Upper lobe of right lung (tissue), 1 donor: ENCODE measurements around the gene SLC66A2. TPM values are rescaled to one million over a fixed set of nuclear protein-coding genes. Genes with fewer than 3 reads are reported as not detected.

Source experiments
- ATAC-seq: fragments of 200-7000 bp; cut with Tn5 transposase; one replicate; pipeline ENCODE4 v1.9.1; 2020; ENCODE audit warnings: mild to moderate bottlenecking, moderate library complexity
- DNase-seq: peaks from one replicate; pipeline ENCODE4 v3.0.0-alpha.2; 2020
- H3K27ac ChIP-seq: fragments of 200-600 bp; one replicate; pipeline ENCODE4 v1.8.0; 2022
- H3K27me3 ChIP-seq: fragments of 200-600 bp; one replicate; pipeline ENCODE4 v1.8.0; 2022; ENCODE audit warnings: mild to moderate bottlenecking
- H3K36me3 ChIP-seq: fragments of 200-600 bp; one replicate; pipeline ENCODE4 v1.8.0; 2022
- H3K4me1 ChIP-seq: fragments of 200-600 bp; one replicate; pipeline ENCODE4 v1.8.0; 2022
- H3K4me3 ChIP-seq: fragments of 200-600 bp; one replicate; pipeline ENCODE4 v1.8.0; 2022; ENCODE audit warnings: mild to moderate bottlenecking
- H3K9me3 ChIP-seq: fragments of 200-600 bp; one replicate; pipeline ENCODE4 v1.8.0; 2022
- intact Hi-C: fragments of 100-400 bp; cut with DNase I; formaldehyde crosslinking; loops from one replicate; pipeline ENCODE4 v1.11.0; 2022
- total RNA-seq: library from RNA; stranded (reverse); fragmentation: NEBNext Ultra II Directional; extraction: Animal tissue kit (Norgen Biotek cat#: 25700); gene quantifications from one replicate; pipeline ENCODE4 v1.2.1, GENCODE V29; 2021
- TF ChIP-seq, protein P1 (sequence below): fragments of 200-600 bp; IDR thresholded peaks from one replicate; pipeline ENCODE4 v1.8.0; 2022; ENCODE audit warnings: antibody characterized with exemption
- donor health status: DM: no; HTN: yes; CAD: no; lungs with severe emphysema.

Gene SLC66A2
- total RNA-seq, 1 donor from 2014 or later: 59.5 TPM

DNA sequence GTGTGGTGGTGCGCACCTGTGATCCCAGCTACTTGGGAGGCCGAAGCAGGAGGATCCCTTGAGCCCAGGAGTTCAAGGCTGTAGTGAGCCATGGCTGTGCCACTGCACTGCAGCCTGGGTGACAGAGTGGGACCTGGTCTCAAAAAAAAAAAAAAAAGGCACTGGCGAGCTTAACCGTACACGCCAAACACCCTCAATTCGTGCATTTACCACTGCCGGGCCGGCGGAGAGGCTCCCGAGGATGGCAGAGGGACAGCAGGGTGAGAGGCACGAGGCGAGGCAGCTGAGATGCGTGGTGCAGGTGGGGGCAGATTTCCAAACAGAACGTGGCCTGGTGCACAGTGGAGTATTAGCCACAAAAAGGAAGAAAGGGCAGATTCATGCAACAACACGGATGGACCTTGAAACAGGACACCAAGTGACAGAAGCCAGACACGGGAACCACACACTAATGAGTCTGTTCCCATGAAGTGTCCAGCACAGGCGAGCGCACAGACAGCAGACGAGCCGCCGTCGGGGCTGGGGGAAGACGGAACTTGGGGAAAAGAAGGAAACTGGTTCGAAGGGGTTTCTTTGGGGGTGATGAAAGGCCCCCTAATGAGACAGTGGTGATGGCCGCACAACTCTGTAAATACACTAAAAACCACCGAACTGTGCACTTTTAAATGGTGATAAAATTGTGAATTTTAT, 27.4 kb downstream of the SLC66A2 start:
- H3K27me3 ChIP-seq: no peaks in the 10 kb centered on the region
- DNase-seq (peak; percentile 34), ATAC-seq (no peak)
- no peaks in the 10 kb centered on the region for H3K4me1 ChIP-seq
- TF ChIP-seq, protein P1, sequence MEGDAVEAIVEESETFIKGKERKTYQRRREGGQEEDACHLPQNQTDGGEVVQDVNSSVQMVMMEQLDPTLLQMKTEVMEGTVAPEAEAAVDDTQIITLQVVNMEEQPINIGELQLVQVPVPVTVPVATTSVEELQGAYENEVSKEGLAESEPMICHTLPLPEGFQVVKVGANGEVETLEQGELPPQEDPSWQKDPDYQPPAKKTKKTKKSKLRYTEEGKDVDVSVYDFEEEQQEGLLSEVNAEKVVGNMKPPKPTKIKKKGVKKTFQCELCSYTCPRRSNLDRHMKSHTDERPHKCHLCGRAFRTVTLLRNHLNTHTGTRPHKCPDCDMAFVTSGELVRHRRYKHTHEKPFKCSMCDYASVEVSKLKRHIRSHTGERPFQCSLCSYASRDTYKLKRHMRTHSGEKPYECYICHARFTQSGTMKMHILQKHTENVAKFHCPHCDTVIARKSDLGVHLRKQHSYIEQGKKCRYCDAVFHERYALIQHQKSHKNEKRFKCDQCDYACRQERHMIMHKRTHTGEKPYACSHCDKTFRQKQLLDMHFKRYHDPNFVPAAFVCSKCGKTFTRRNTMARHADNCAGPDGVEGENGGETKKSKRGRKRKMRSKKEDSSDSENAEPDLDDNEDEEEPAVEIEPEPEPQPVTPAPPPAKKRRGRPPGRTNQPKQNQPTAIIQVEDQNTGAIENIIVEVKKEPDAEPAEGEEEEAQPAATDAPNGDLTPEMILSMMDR: no peak
- H3K36me3 ChIP-seq: peaks cover 12% of the 10 kb centered on the region
- no peak overlapping the region for H3K4me3 ChIP-seq
- H3K9me3 ChIP-seq: peaks cover under 1% of the 10 kb centered on the region
- no peak overlapping the region for H3K27ac ChIP-seq
- intact Hi-C loops: no loop called here

DNA sequence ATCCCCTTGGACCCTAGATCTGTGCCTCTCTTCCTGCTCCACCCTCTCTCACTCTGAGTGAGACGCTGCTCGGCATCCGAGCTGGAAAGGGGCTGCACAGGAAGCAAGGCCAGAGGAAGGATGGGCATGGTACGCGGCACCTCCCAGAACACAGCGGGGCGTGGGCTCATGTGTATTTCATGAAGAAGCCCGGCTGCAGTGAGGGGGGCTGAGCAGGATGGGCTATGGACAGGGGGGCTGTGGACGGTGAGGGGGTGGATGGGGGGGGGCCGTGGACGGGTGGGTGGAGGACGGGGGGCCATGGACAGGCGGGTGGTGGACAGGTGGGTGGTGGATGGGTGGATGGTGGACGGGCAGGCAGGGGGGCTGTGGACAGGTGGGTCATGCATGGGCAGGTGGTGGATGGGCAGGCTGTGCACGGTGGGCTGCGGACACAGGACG, 28.5 kb downstream of the SLC66A2 start:
- ATAC-seq: peak; percentile 27
- Histone ChIP-seq H3K27ac (no peak overlapping the region), H3K36me3 (peaks cover 20% of the 10 kb centered on the region), H3K27me3 (no peaks in the 10 kb centered on the region), H3K9me3 (no peaks in the 10 kb centered on the region), H3K4me3 (no peak overlapping the region), H3K4me1 (no peaks in the 10 kb centered on the region)
- peak; percentile 48 for DNase-seq
- TF ChIP-seq, protein P1: no peak
- intact Hi-C loops: no loop called here

DNA sequence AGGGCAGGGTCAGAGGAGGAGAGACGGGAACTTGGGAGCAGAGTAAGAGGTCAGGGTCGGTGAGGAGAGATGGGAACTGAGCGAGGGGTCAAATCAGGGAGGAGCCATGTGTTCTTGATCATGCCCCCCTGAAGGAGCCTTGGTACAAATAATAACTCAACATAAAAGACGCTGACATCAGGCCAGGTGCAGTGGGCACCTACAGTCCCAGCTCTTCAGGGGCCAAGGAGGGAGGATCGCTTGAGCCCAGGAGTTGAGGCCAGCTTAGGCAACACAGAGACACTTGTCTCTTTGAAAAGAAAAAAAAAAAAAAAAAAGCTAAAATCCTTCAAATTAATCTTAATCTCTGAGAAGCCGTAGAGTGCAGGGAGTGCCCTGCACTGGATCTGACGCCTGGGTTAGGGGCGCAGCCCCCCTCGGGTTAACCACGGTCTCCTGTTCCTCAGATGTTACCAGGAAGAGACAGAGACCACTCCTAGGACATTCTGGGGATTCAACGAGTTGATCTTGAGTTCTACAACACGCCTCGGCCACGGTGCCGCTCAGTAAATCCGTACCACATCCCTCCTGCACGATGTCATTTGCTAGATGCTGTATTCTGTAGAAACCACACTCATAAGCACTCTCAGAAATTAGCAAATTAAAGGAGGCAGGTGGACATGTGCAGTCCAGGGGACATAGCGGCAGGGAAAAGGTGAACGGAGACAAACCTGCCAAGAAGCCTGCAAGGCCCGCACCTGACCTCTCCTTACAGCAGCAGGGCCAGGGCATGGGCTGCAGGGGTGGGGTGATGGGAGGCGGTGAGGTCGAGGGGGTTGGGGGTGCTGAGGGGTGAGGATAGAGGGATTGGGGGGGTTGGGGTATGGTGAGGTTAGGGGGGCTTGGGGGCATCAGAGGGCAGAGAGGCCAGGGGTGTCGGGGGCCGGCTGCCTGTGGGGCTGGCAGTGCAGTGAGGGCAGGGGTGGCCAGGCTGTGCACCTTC, 29.2 kb downstream of the SLC66A2 start:
- no peak for DNase-seq
- intact Hi-C loops: no loop called here
- Histone ChIP-seq H3K4me3 (no peak overlapping the region), H3K4me1 (no peaks in the 10 kb centered on the region), H3K36me3 (peaks cover 20% of the 10 kb centered on the region), H3K9me3 (no peaks in the 10 kb centered on the region), H3K27ac (no peak overlapping the region), H3K27me3 (no peaks in the 10 kb centered on the region)
- TF ChIP-seq, protein P1: no peak
- ATAC-seq: no peak

DNA sequence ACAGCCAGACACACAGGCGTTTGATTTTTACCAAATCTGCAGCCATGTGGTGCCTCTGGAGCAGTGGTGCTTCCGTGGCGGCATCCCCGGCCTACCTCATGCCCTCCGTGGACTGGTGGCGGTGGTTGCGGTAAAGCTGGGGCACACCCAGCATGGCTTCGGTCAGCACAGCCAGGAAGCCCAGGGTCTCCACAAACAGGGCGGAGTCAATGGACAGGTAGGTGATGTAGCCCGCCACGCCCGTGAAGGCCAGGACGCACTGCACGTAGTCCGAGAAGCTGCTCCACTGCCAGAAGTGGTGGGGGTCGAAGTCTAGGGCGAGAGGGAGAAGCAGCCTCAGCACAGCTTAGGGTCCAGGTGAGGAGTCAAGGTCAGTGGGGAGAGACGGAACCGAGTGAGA, 32.4 kb downstream of the SLC66A2 start:
- ATAC-seq: no peak
- H3K27me3 ChIP-seq: no peaks in the 10 kb centered on the region
- H3K9me3 ChIP-seq: no peaks in the 10 kb centered on the region
- H3K4me1 ChIP-seq: no peaks in the 10 kb centered on the region
- intact Hi-C loops: no loop called here
- H3K36me3 ChIP-seq: peaks cover 22% of the 10 kb centered on the region
- peak; percentile 55 for DNase-seq
- H3K27ac ChIP-seq: no peak overlapping the region
- TF ChIP-seq, protein P1: no peak
- H3K4me3 ChIP-seq: no peak overlapping the region

DNA sequence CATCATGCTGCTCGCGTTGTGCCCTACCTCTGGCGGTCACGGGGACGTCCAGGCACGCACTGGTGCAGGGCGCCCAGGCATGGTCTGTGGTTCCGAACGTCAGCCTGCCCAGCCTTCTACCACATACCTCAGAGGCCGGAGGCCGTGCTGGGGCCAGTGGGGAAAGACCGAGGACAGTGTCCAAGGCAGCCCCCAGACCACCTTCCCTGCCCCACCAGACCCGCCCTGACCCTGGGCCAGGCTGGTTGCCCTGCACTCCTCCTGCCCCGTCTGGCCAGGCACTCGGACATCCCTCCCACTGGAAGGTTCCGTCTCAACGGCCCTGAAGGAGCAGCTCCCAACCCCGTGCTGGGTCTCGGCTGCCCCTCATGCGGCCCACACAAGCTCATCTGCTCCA, 32.8 kb downstream of the SLC66A2 start:
- H3K27ac ChIP-seq: no peak overlapping the region
- H3K4me3 ChIP-seq: no peak overlapping the region
- intact Hi-C loops: no loop called here
- peaks cover 18% of the 10 kb centered on the region for H3K36me3 ChIP-seq
- H3K27me3 ChIP-seq: no peaks in the 10 kb centered on the region
- ATAC-seq (no peak), DNase-seq (peak; percentile 46)
- H3K4me1 ChIP-seq: no peaks in the 10 kb centered on the region
- H3K9me3 ChIP-seq: no peaks in the 10 kb centered on the region
- TF ChIP-seq, protein P1: no peak
